Measurements from ENCODE around the gene GGT5. TPM values are rescaled to one million over a fixed set of nuclear protein-coding genes. Genes with fewer than 3 reads are reported as not detected.
"Not testable (repeated sequence)": the region's sequence is repeated elsewhere in the genome, so short reads cannot be mapped to it uniquely, and the experiment has no call there.

The GGT5 gene
- total RNA-seq, 4 donors from 2014 or later: 26.3 to 38.9 (median 34.7) TPM

DNA sequence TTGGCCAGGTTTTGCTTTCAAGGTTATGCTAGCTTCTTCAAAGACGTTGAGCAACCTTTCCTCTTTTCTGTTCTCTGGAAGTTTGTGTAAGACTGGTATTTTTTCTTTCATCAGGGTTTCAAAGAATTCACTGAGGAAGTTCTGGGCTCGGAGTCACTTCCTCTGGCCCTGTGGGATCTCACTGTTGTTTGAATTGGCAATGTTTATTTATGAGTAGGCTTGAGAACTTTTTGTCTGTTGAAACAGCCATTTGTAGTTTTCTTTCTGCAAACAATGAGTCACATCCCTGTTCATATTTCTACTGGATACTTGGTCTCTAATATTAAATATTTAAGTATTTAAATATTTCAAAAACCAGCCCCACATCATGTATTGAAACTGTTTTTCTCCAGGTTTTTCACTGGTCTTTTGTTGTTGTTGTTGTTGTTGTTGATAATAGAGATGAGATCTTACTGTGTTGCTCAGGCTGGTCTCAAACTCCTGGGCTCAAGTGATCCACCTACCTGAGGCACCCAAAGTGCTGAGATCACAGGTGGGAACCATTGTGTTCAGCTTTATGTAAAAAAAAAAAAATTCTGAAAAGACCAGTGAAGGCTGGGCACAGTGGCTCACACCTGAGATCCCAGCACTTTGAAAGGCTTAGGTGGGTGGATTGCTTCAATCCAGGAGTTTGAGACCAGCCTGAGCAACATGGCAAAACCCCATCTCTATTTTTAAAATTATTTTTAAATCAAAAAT is 36.7 kb downstream of the GGT5 start:
- Histone ChIP-seq H3K36me3 (no peaks in the 10 kb centered on the region), H3K4me1 (peaks cover 0 to 24% (median 17%) of the 10 kb centered on the region in 3 donors), H3K9me3 (peaks cover 0 to 4% (median 0%) of the 10 kb centered on the region in 3 donors), H3K27ac (peak overlapping the region; percentile 69 to 85 (median 75)), H3K27me3 (no peaks in the 10 kb centered on the region), H3K4me3 (no peak overlapping the region)
- 0 to 3% methylated on average over 2 of the region's 2 CpGs for WGBS, 2 donors (ENCODE audit: low coverage in 1 of 2)
- TF ChIP-seq POLR2AphosphoS5 (IDR thresholded peaks at IDR 0.05) (peak; percentile 80), EP300 (IDR thresholded peaks at IDR 0.05) (no peak), POLR2A (IDR thresholded peaks at IDR 0.05) (no peak), CTCF (IDR thresholded peaks at IDR 0.05) (no peak)
- peak; percentile 97 for ATAC-seq

- Histone ChIP-seq H3K36me3 (no peaks in the 10 kb centered on the region), H3K4me1 (peaks cover 0 to 24% (median 17%) of the 10 kb centered on the region in 3 donors), H3K27ac (peak overlapping the region; percentile 69 to 85 (median 75)), H3K9me3 (peaks cover 0 to 4% (median 0%) of the 10 kb centered on the region in 3 donors), H3K27me3 (no peaks in the 10 kb centered on the region), H3K4me3 (no peak overlapping the region)
- 67 to 73% methylated on average over 5 to 8 of the region's 8 CpGs for WGBS, 2 donors (ENCODE audit: low coverage in 1 of 2)
- ATAC-seq: no peak
- TF ChIP-seq POLR2AphosphoS5 (IDR thresholded peaks at IDR 0.05) (no peak), CTCF (IDR thresholded peaks at IDR 0.05) (no peak), POLR2A (IDR thresholded peaks at IDR 0.05) (no peak), EP300 (IDR thresholded peaks at IDR 0.05) (no peak)
Observed at GRCh38 chr22:24207264-24208011, 37.4 kb downstream of the GGT5 start.

GRCh38 chr22:24206460-24207263 is 38.2 kb downstream of the GGT5 start:
- not testable (repeated sequence) for H3K4me3 ChIP-seq, H3K9me3 ChIP-seq, H3K27me3 ChIP-seq, ATAC-seq, H3K36me3 ChIP-seq
- Histone ChIP-seq H3K27ac (peak overlapping the region; percentile 69 to 85 (median 75)), H3K4me1 (peaks cover 0 to 24% (median 17%) of the 10 kb centered on the region in 3 donors)
- WGBS, 2 donors (ENCODE audit: low coverage in 1 of 2): 76 to 85% methylated on average over 10 of the region's 15 CpGs

- whole genome bisulfite sequencing, 2 donors (ENCODE audit: low coverage in 1 of 2): 88 to 95% methylated on average over 7 of the region's 8 CpGs
- ATAC-seq: no peak
- H3K27me3 ChIP-seq: no peaks in the 10 kb centered on the region
- H3K4me1 ChIP-seq: peaks cover 0 to 24% (median 17%) of the 10 kb centered on the region in 3 donors
- H3K36me3 ChIP-seq: no peaks in the 10 kb centered on the region
- TF ChIP-seq POLR2AphosphoS5 (IDR thresholded peaks at IDR 0.05) (no peak), CTCF (IDR thresholded peaks at IDR 0.05) (no peak), EP300 (IDR thresholded peaks at IDR 0.05) (no peak), POLR2A (IDR thresholded peaks at IDR 0.05) (no peak)
- H3K4me3 ChIP-seq: no peak overlapping the region
- H3K9me3 ChIP-seq: peaks cover 0 to 4% (median 0%) of the 10 kb centered on the region in 3 donors
- H3K27ac ChIP-seq: no peak overlapping the region
Observed at GRCh38 chr22:24205438-24206195, 39.3 kb downstream of the GGT5 start.

GRCh38 chr22:24203856-24204255 is 41.0 kb downstream of the GGT5 start:
- H3K27me3 ChIP-seq, H3K27ac ChIP-seq, H3K4me3 ChIP-seq, ATAC-seq, H3K36me3 ChIP-seq, H3K9me3 ChIP-seq: not testable (repeated sequence)
- peaks cover 0 to 23% (median 15%) of the 10 kb centered on the region in 3 donors for H3K4me1 ChIP-seq
- 85 to 94% methylated on average over 4 to 5 of the region's 5 CpGs for WGBS, 2 donors (ENCODE audit: low coverage in 1 of 2)
